Activated CD4-positive, alpha-beta memory T cell treated with anti-CD3 and anti-CD28 coated beads for 36 hours (primary cell): ENCODE data around the gene SPINDOC. TPM values are rescaled to one million over a fixed set of nuclear protein-coding genes. Genes with fewer than 3 reads are reported as not detected.
"Not testable (repeated sequence)": the region's sequence is repeated elsewhere in the genome, so short reads cannot be mapped to it uniquely, and the experiment has no call there.

ENCODE experiments used
- CTCF ChIA-PET: fragments of 350-600 bp; sonication (Branson Sonifier 250); formaldehyde crosslinking; loops from one replicate; lab custom pipeline; 2021; ENCODE audit warnings: antibody characterized with exemption, inconsistent platforms; lab: Charles Lee
- POLR2A ChIA-PET: fragments of 350-600 bp; sonication (Branson Sonifier 250); formaldehyde crosslinking; loops from one replicate; lab custom pipeline; 2021; ENCODE audit warnings: antibody characterized with exemption; lab: Charles Lee
- DNase-seq: peaks from one replicate; pipeline ENCODE4 v3.0.0-alpha.2; 2020
- H3K27ac Mint-ChIP-seq: one replicate; pipeline ENCODE4 v1.8.0; 2021; ENCODE audit warnings: mixed read lengths
- H3K27me3 Mint-ChIP-seq: one replicate; pipeline ENCODE4 v1.8.0; 2021; ENCODE audit warnings: mixed read lengths
- H3K36me3 Mint-ChIP-seq: one replicate; pipeline ENCODE4 v1.8.0; 2021; ENCODE audit warnings: mixed read lengths
- H3K4me1 Mint-ChIP-seq: one replicate; pipeline ENCODE4 v1.8.0; 2021; ENCODE audit warnings: low read depth, mixed read lengths
- H3K4me3 Mint-ChIP-seq: one replicate; pipeline ENCODE4 v1.8.0; 2021; ENCODE audit warnings: mild to moderate bottlenecking, mixed read lengths
- H3K9me3 Mint-ChIP-seq: one replicate; pipeline ENCODE4 v1.8.0; 2021; ENCODE audit warnings: mixed read lengths
- intact Hi-C: fragments of 100-400 bp; cut with micrococcal nuclease; formaldehyde crosslinking; loops from one replicate; pipeline ENCODE4 v1.15.1; 2023
- total RNA-seq, 2 experiments: library from RNA; stranded (reverse); gene quantifications; one replicate each; pipeline ENCODE4 v1.2.3, GENCODE V29; 2021

Gene SPINDOC
- total RNA-seq, 2 experiments from 2014 or later, result 27.9 to 29.3 TPM

GRCh38 chr11:63795066-63795465 lies 18.2 kb upstream of the SPINDOC start:
- intact Hi-C loops, result no loop called here
- no peak for DNase-seq
- CTCF ChIA-PET, result no interaction called here
- Mint-ChIP-seq H3K4me3 (no peak overlapping the region), H3K4me1 (no peaks in the 10 kb centered on the region), H3K36me3 (peaks cover 3% of the 10 kb centered on the region), H3K27me3 (peaks cover 10% of the 10 kb centered on the region), H3K9me3 (peaks cover 16% of the 10 kb centered on the region), H3K27ac (no peak overlapping the region)
- POLR2A ChIA-PET, result no interaction called here

- H3K4me1 Mint-ChIP-seq, result no peaks in the 10 kb centered on the region
- no peaks in the 10 kb centered on the region for H3K36me3 Mint-ChIP-seq
- ChIA-PET CTCF (no interaction called here), POLR2A (no interaction called here)
- no peak overlapping the region for H3K27ac Mint-ChIP-seq
- H3K9me3 Mint-ChIP-seq, result no peaks in the 10 kb centered on the region
- no peak for DNase-seq
- intact Hi-C loops, result no loop called here
- H3K27me3 Mint-ChIP-seq, result peaks cover 10% of the 10 kb centered on the region
- no peak overlapping the region for H3K4me3 Mint-ChIP-seq
Measured at GRCh38 chr11:63800921-63801320, 12.3 kb upstream of the SPINDOC start.

GRCh38 chr11:63802637-63803414 lies 10.4 kb upstream of the SPINDOC start:
- H3K27me3 Mint-ChIP-seq, result peaks cover 3% of the 10 kb centered on the region
- no peak for DNase-seq
- POLR2A ChIA-PET, result no interaction called here
- CTCF ChIA-PET, result no interaction called here
- H3K4me1 Mint-ChIP-seq, result no peaks in the 10 kb centered on the region
- no peak overlapping the region for H3K27ac Mint-ChIP-seq
- H3K4me3 Mint-ChIP-seq, result no peak overlapping the region
- no peaks in the 10 kb centered on the region for H3K36me3 Mint-ChIP-seq
- no peaks in the 10 kb centered on the region for H3K9me3 Mint-ChIP-seq
- intact Hi-C loops, result no loop called here

- Mint-ChIP-seq H3K4me3 (no peak overlapping the region), H3K4me1 (no peaks in the 10 kb centered on the region), H3K36me3 (no peaks in the 10 kb centered on the region), H3K9me3 (no peaks in the 10 kb centered on the region), H3K27ac (no peak overlapping the region), H3K27me3 (no peaks in the 10 kb centered on the region)
- intact Hi-C loops, result no loop called here
- POLR2A ChIA-PET, result no interaction called here
- DNase-seq, result no peak
- CTCF ChIA-PET, result no interaction called here
Measured at GRCh38 chr11:63804259-63804658, 9.0 kb upstream of the SPINDOC start.

- no peaks in the 10 kb centered on the region for H3K9me3 Mint-ChIP-seq
- POLR2A ChIA-PET, result no interaction called here
Measured at GRCh38 chr11:63805844-63806415, 7.3 kb upstream of the SPINDOC start.

GRCh38 chr11:63810383-63810782 lies 2.9 kb upstream of the SPINDOC start:
- H3K27me3 Mint-ChIP-seq, POLR2A ChIA-PET, DNase-seq, H3K4me3 Mint-ChIP-seq, H3K27ac Mint-ChIP-seq, H3K9me3 Mint-ChIP-seq, H3K36me3 Mint-ChIP-seq: not testable (repeated sequence)
- intact Hi-C loops, result loop anchor here (5.0 kb wide), 2 partner anchors 43 to 138 kb away; partner anchors contain the start of genes ATL3 and ZFTA
- CTCF ChIA-PET, result interaction anchor here (0.8 to 1.4 kb wide), 3 partner anchors 43 to 190 kb away, joined by 3 to 5 read pairs (median 3); no protein-coding TSS in a partner anchor
- peaks cover 20% of the 10 kb centered on the region for H3K4me1 Mint-ChIP-seq

More at GRCh38 chr11:63805844-63806415, 7.3 kb upstream of the SPINDOC start:
- CTCF ChIA-PET, result no interaction called here
- H3K4me3 Mint-ChIP-seq, result no peak overlapping the region
- H3K27ac Mint-ChIP-seq, result no peak overlapping the region
- no peak for DNase-seq
- H3K4me1 Mint-ChIP-seq, result no peaks in the 10 kb centered on the region
- H3K36me3 Mint-ChIP-seq, result no peaks in the 10 kb centered on the region
- intact Hi-C loops, result no loop called here
- H3K27me3 Mint-ChIP-seq, result no peaks in the 10 kb centered on the region

- POLR2A ChIA-PET, result no interaction called here
- Mint-ChIP-seq H3K4me3 (no peak overlapping the region), H3K27me3 (no peaks in the 10 kb centered on the region), H3K4me1 (peaks cover 26% of the 10 kb centered on the region), H3K36me3 (peaks cover 7% of the 10 kb centered on the region), H3K9me3 (no peaks in the 10 kb centered on the region), H3K27ac (no peak overlapping the region)
- no peak for DNase-seq
- intact Hi-C loops, result loop anchor here (5.0 kb wide), 2 partner anchors 44 to 139 kb away; partner anchors contain the start of genes ATL3 and ZFTA
- CTCF ChIA-PET, result interaction anchor here (1.4 kb wide), 1 partner anchor 44 kb away, joined by 5 read pairs; no protein-coding TSS in a partner anchor
Measured at GRCh38 chr11:63811522-63811921, 1.7 kb upstream of the SPINDOC start.

GRCh38 chr11:63813563-63814382 lies 517 bp downstream of the SPINDOC start:
- Mint-ChIP-seq H3K4me3 (peak overlapping the region; percentile 79), H3K27me3 (no peaks in the 10 kb centered on the region), H3K9me3 (no peaks in the 10 kb centered on the region), H3K36me3 (peaks cover 20% of the 10 kb centered on the region), H3K4me1 (peaks cover 26% of the 10 kb centered on the region), H3K27ac (no peak overlapping the region)
- ChIA-PET CTCF (interaction anchor here (0.7 to 1.0 kb wide), 3 partner anchors 24 to 132 kb away, joined by 3 to 5 read pairs (median 3); partner anchors contain the start of gene ZFTA), POLR2A (interaction anchor here (0.7 to 1.5 kb wide), 2 partner anchors 45 to 172 kb away, joined by 3 to 4 read pairs; partner anchors contain the start of gene ZFTA)
- peak; percentile 61 for DNase-seq
- intact Hi-C loops, result loop anchor here (5.0 kb wide), 2 partner anchors 46 to 141 kb away; partner anchors contain the start of genes ATL3 and ZFTA

- Mint-ChIP-seq H3K4me1 (peaks cover 26% of the 10 kb centered on the region), H3K27ac (no peak overlapping the region)
- intact Hi-C loops, result loop anchor here (5.0 kb wide), 2 partner anchors 47 to 142 kb away; partner anchors contain the start of genes ATL3 and ZFTA
Measured at GRCh38 chr11:63814383-63814736, 1.1 kb downstream of the SPINDOC start.

GRCh38 chr11:63816166-63816565 lies 2.9 kb downstream of the SPINDOC start:
- H3K36me3 Mint-ChIP-seq, result peaks cover 30% of the 10 kb centered on the region
- H3K9me3 Mint-ChIP-seq, result no peaks in the 10 kb centered on the region
- H3K4me1 Mint-ChIP-seq, result peaks cover 26% of the 10 kb centered on the region
- no peak for DNase-seq
- no peak overlapping the region for H3K27ac Mint-ChIP-seq
- ChIA-PET CTCF (no interaction called here), POLR2A (no interaction called here)
- intact Hi-C loops, result no loop called here
- H3K27me3 Mint-ChIP-seq, result no peaks in the 10 kb centered on the region
- H3K4me3 Mint-ChIP-seq, result no peak overlapping the region

More at GRCh38 chr11:63814383-63814736, 1.1 kb downstream of the SPINDOC start:
- H3K4me3 Mint-ChIP-seq, result peak overlapping the region; percentile 79
- POLR2A ChIA-PET, result interaction anchor here (0.7 to 1.5 kb wide), 2 partner anchors 45 to 171 kb away, joined by 3 to 4 read pairs; partner anchors contain the start of gene ZFTA
- no peaks in the 10 kb centered on the region for H3K27me3 Mint-ChIP-seq
- no peaks in the 10 kb centered on the region for H3K9me3 Mint-ChIP-seq
- DNase-seq, result no peak
- H3K36me3 Mint-ChIP-seq, result peaks cover 22% of the 10 kb centered on the region
- CTCF ChIA-PET, result interaction anchor here (0.7 to 1.0 kb wide), 3 partner anchors 24 to 132 kb away, joined by 3 to 5 read pairs (median 3); partner anchors contain the start of gene ZFTA

- peaks cover 26% of the 10 kb centered on the region for H3K4me1 Mint-ChIP-seq
- H3K36me3 Mint-ChIP-seq, result peaks cover 33% of the 10 kb centered on the region
- intact Hi-C loops, result no loop called here
- H3K4me3 Mint-ChIP-seq, result no peak overlapping the region
- no peak for DNase-seq
- ChIA-PET CTCF (interaction anchor here (1.2 kb wide), 1 partner anchor 22 kb away, joined by 3 read pairs; the partner anchor contains the start of gene MARK2), POLR2A (interaction anchor here (0.6 kb wide), 1 partner anchor 135 kb away, joined by 5 read pairs; no protein-coding TSS in a partner anchor)
- H3K27ac Mint-ChIP-seq, result no peak overlapping the region
- H3K27me3 Mint-ChIP-seq, result no peaks in the 10 kb centered on the region
- no peaks in the 10 kb centered on the region for H3K9me3 Mint-ChIP-seq
Measured at GRCh38 chr11:63816732-63817131, 3.5 kb downstream of the SPINDOC start.
